ENCODE measurements around the gene LHX6. TPM values are rescaled to one million over a fixed set of nuclear protein-coding genes. Genes with fewer than 3 reads are reported as not detected.

LHX6 gene
- polyA plus RNA-seq (ENCODE audit: insufficient read length in 4 of 4): 1 to 10 TPM; 1.8 to 4.7 (median 3.5) TPM

- DNase-seq (ENCODE audit: low read depth in 4 of 4, low spot score in 3 of 4): no peak
Observed at GRCh38 chr9:122228568-122229484, at the start of gene LHX6. Gene LHX6, minus strand, starts transcription at chr9:122228957. Its CDS starts 217 bp downstream, at chr9:122228740.

- DNase-seq (ENCODE audit: low read depth in 4 of 4, low spot score in 3 of 4): no peak
Observed at GRCh38 chr9:122277285-122277897, 48.6 kb upstream of the LHX6 start.

- no peak for DNase-seq (ENCODE audit: low read depth in 4 of 4, low spot score in 3 of 4)
Observed at GRCh38 chr9:122276096-122276495, 47.3 kb upstream of the LHX6 start.

GRCh38 chr9:122274055-122274454 lies 45.3 kb upstream of the LHX6 start:
- no peak for DNase-seq (ENCODE audit: low read depth in 4 of 4, low spot score in 3 of 4)

GRCh38 chr9:122268041-122268814 lies 39.5 kb upstream of the LHX6 start:
- DNase-seq (ENCODE audit: low read depth in 4 of 4, low spot score in 3 of 4): no peak

GRCh38 chr9:122265149-122265915 lies 36.6 kb upstream of the LHX6 start:
- peak in 1 of 4 donors; percentile 3 for DNase-seq (ENCODE audit: low read depth in 4 of 4, low spot score in 3 of 4)

GRCh38 chr9:122264360-122265148 lies 35.8 kb upstream of the LHX6 start, which contains the start of the genes MRRF and RBM18:
Gene MRRF, plus strand, starts transcription at chr9:122264882. Its CDS starts 6,010 bp downstream, at chr9:122270892.
Gene RBM18, minus strand, starts transcription at chr9:122264840. Its CDS starts 3,348 bp downstream, at chr9:122261492.
- peak; percentile 77 to 83 (median 80) for DNase-seq (ENCODE audit: low read depth in 4 of 4, low spot score in 3 of 4)

- DNase-seq (ENCODE audit: low read depth in 4 of 4, low spot score in 3 of 4): no peak
Observed at GRCh38 chr9:122263699-122264349, 35.1 kb upstream of the LHX6 start.

- DNase-seq (ENCODE audit: low read depth in 4 of 4, low spot score in 3 of 4): no peak
Observed at GRCh38 chr9:122262073-122262472, 33.3 kb upstream of the LHX6 start.

- DNase-seq (ENCODE audit: low read depth in 4 of 4, low spot score in 3 of 4): no peak
Observed at GRCh38 chr9:122261469-122261881, 32.7 kb upstream of the LHX6 start.

GRCh38 chr9:122258886-122259415 lies 30.2 kb upstream of the LHX6 start:
- no peak for DNase-seq (ENCODE audit: low read depth in 4 of 4, low spot score in 3 of 4)

GRCh38 chr9:122256206-122256605 lies 27.4 kb upstream of the LHX6 start:
- no peak for DNase-seq (ENCODE audit: low read depth in 4 of 4, low spot score in 3 of 4)

GRCh38 chr9:122254761-122255160 lies 26.0 kb upstream of the LHX6 start:
- no peak for DNase-seq (ENCODE audit: low read depth in 4 of 4, low spot score in 3 of 4)

GRCh38 chr9:122252796-122253195 lies 24.0 kb upstream of the LHX6 start:
- DNase-seq (ENCODE audit: low read depth in 4 of 4, low spot score in 3 of 4): no peak

- DNase-seq (ENCODE audit: low read depth in 4 of 4, low spot score in 3 of 4): no peak
Observed at GRCh38 chr9:122251351-122251750, 22.6 kb upstream of the LHX6 start.

- DNase-seq (ENCODE audit: low read depth in 4 of 4, low spot score in 3 of 4): no peak
Observed at GRCh38 chr9:122248448-122248865, 19.7 kb upstream of the LHX6 start.

GRCh38 chr9:122246666-122247065 lies 17.9 kb upstream of the LHX6 start:
- DNase-seq (ENCODE audit: low read depth in 4 of 4, low spot score in 3 of 4): no peak

- DNase-seq (ENCODE audit: low read depth in 4 of 4, low spot score in 3 of 4): no peak
Observed at GRCh38 chr9:122244349-122244748, 15.6 kb upstream of the LHX6 start.
